ENCODE results near the gene CTNND2.

DNA sequence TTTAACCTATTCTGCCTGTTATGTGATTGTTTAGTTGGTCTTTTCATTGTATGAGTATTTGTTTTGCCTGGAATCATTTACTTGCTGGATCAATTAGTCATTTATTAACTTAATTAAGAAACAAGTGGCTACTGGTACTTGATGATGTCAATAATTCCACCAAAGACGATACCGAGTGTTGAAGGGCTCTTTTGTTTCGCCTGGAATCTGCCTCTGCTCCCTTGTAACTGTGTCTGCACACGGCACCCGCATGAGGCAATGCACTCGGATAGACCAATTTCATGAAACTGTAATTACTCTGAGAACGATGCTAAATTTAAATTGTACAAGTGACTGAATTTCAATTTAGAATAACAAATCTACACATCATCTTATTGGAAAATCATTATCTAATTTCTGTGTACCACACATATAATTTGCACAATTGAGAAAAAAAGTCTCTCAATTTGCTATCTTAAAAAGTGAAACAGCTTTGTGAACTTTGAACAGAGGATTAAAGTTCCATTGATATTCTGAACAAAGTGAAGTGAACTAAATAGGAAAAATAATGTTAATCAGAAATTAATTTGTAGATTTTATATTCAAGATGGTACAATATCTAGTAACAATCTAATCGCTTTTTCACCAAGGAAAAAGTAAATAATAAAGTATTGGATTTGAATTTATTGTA lies 143.2 kb downstream of the CTNND2 start:
- TF ChIP-seq POLR2A (IDR thresholded peaks at IDR 0.05): no peak
- TF ChIP-seq, protein P1, sequence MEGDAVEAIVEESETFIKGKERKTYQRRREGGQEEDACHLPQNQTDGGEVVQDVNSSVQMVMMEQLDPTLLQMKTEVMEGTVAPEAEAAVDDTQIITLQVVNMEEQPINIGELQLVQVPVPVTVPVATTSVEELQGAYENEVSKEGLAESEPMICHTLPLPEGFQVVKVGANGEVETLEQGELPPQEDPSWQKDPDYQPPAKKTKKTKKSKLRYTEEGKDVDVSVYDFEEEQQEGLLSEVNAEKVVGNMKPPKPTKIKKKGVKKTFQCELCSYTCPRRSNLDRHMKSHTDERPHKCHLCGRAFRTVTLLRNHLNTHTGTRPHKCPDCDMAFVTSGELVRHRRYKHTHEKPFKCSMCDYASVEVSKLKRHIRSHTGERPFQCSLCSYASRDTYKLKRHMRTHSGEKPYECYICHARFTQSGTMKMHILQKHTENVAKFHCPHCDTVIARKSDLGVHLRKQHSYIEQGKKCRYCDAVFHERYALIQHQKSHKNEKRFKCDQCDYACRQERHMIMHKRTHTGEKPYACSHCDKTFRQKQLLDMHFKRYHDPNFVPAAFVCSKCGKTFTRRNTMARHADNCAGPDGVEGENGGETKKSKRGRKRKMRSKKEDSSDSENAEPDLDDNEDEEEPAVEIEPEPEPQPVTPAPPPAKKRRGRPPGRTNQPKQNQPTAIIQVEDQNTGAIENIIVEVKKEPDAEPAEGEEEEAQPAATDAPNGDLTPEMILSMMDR (IDR thresholded peaks at IDR 0.05): no peak

Data from Peyer's patch (tissue), 4 donors.